Lower leg skin (tissue), 3 donors: ENCODE results near the gene ETFA.
A peak's percentile ranks its signal among the peaks of the same experiment; 100 is the strongest.

Experiments used
- POLR2A ChIP-seq, 2 donors: fragments of 450-650 bp; IDR thresholded peaks; one replicate each; pipeline ENCODE4 v1.6.1; 2016 to 2017; ENCODE audit warnings: antibody characterized with exemption in 2 of 2, mild to moderate bottlenecking in 1 of 2, moderate library complexity in 1 of 2
- TF ChIP-seq, protein P1 (sequence below), 3 donors: fragments of 450-650 bp; IDR thresholded peaks; one replicate each; pipeline ENCODE4 v1.5.1; 2016; ENCODE audit warnings: antibody characterized with exemption in 3 of 3, mild to moderate bottlenecking in 3 of 3, moderate library complexity in 2 of 3

DNA sequence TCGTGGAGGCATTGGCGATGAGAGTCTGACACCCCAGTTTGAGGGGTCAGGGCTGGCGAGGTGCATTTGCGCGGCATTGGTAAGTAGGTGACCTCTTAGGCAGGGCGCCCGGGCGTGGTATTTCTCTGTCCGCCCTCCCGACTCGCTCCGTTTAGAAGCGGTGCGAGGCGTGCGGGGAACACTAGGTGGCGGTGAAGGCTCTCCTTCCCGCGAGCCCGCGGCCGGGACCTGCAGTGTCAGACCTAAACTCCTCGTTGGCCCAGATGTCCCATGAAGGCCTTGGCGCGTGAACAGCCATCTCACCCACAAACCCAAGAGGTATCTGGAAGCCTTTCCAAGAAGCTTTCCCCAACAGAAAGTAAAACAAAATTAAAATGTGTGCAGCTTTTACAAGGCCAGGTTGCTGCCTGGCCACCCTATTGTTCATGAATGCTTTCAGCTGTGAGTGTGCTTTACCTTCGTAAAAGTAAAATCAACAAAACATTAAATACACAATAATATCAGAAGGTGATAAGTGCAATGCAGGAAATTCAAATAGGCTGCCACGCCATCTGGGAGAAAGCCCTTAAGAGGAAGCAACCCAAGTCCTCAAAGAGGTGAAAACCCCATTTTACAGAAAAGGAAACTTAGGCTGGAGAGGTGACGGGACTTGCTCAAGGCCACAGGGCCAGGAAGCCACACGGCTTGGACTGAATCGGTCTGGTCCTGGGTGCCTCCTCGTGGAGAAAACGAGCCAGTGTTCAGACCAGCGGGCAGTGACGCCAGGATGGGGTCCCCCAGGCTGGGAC lies 120.3 kb downstream of the ETFA start:
- TF ChIP-seq POLR2A (IDR thresholded peaks at IDR 0.05): no peak
- TF ChIP-seq, protein P1, sequence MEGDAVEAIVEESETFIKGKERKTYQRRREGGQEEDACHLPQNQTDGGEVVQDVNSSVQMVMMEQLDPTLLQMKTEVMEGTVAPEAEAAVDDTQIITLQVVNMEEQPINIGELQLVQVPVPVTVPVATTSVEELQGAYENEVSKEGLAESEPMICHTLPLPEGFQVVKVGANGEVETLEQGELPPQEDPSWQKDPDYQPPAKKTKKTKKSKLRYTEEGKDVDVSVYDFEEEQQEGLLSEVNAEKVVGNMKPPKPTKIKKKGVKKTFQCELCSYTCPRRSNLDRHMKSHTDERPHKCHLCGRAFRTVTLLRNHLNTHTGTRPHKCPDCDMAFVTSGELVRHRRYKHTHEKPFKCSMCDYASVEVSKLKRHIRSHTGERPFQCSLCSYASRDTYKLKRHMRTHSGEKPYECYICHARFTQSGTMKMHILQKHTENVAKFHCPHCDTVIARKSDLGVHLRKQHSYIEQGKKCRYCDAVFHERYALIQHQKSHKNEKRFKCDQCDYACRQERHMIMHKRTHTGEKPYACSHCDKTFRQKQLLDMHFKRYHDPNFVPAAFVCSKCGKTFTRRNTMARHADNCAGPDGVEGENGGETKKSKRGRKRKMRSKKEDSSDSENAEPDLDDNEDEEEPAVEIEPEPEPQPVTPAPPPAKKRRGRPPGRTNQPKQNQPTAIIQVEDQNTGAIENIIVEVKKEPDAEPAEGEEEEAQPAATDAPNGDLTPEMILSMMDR (IDR thresholded peaks at IDR 0.05): peak in 1 of 3 donors; percentile 68
